Neural progenitor cell (in vitro differentiated cells): ENCODE results near the gene MAP9.
"Not testable (repeated sequence)": the region's sequence is repeated elsewhere in the genome, so short reads cannot be mapped to it uniquely, and the experiment has no call there.

Experiments used
- CTCF ChIP-seq: fragments of 200-600 bp; sonication (generic); IDR thresholded peaks from 2 replicates; pipeline ENCODE4 v1.5.1; 2017; ENCODE audit warnings: antibody characterized with exemption, mild to moderate bottlenecking
- EZH2 ChIP-seq: fragments of 200-600 bp; sonication (generic); IDR thresholded peaks from 2 replicates; pipeline ENCODE4 v1.6.1; 2017; ENCODE audit warnings: antibody characterized with exemption, mild to moderate bottlenecking, moderate library complexity
- EZH2phosphoT487 ChIP-seq: fragments of 200-600 bp; sonication (generic); IDR thresholded peaks from 2 replicates; pipeline ENCODE4 v1.6.1; 2017; ENCODE audit warnings: antibody characterized with exemption

- not testable (repeated sequence) for TF ChIP-seq CTCF, EZH2, EZH2phosphoT487
Observed at GRCh38 chr4:155424778-155425177, 48.0 kb upstream of the MAP9 start.
